IPS-18a (cell line): ENCODE measurements around the gene ST14.
"Not testable (repeated sequence)": the region's sequence is repeated elsewhere in the genome, so short reads cannot be mapped to it uniquely, and the experiment has no call there.

Experiments used
- H3K27ac ChIP-seq: one replicate; pipeline ENCODE4 v1.5.1; 2013; ENCODE audit warnings: low read length
- H3K27me3 ChIP-seq: one replicate; pipeline ENCODE4 v1.6.1; 2013; ENCODE audit warnings: mild to moderate bottlenecking, low read length; ENCODE audit not compliant: control insufficient read depth, insufficient read depth
- H3K36me3 ChIP-seq: one replicate; pipeline ENCODE4 v1.6.1; 2013; ENCODE audit warnings: low read depth, low read length; ENCODE audit not compliant: control insufficient read depth
- H3K4me1 ChIP-seq: one replicate; pipeline ENCODE4 v1.6.1; 2013; ENCODE audit warnings: low read depth, low read length; ENCODE audit not compliant: control insufficient read depth
- H3K4me3 ChIP-seq: one replicate; pipeline ENCODE4 v1.5.1; 2013; ENCODE audit warnings: low read length
- H3K9ac ChIP-seq: one replicate; pipeline ENCODE4 v1.6.1; 2013; ENCODE audit warnings: mild to moderate bottlenecking, low read length, moderate library complexity
- H3K9me3 ChIP-seq: one replicate; pipeline ENCODE4 v1.6.1; 2013; ENCODE audit warnings: low read depth, low read length; ENCODE audit not compliant: control insufficient read depth

Gene ST14

GRCh38 chr11:130247319-130247718 is 87.7 kb downstream of the ST14 start:
- Histone ChIP-seq H3K4me3 (no peak overlapping the region), H3K27ac (no peak overlapping the region), H3K9ac (no peak overlapping the region), H3K4me1 (peaks cover 12% of the 10 kb centered on the region), H3K36me3 (no peaks in the 10 kb centered on the region), H3K9me3 (no peaks in the 10 kb centered on the region), H3K27me3 (no peaks in the 10 kb centered on the region)

GRCh38 chr11:130249371-130249770 is 89.8 kb downstream of the ST14 start:
- Histone ChIP-seq H3K27ac (no peak overlapping the region), H3K9me3 (no peaks in the 10 kb centered on the region), H3K36me3 (no peaks in the 10 kb centered on the region), H3K27me3 (no peaks in the 10 kb centered on the region), H3K4me1 (peaks cover 12% of the 10 kb centered on the region), H3K9ac (no peak overlapping the region), H3K4me3 (no peak overlapping the region)

GRCh38 chr11:130249929-130250328 is 90.3 kb downstream of the ST14 start:
- H3K36me3 ChIP-seq, H3K27me3 ChIP-seq, H3K9ac ChIP-seq, H3K9me3 ChIP-seq, H3K4me3 ChIP-seq, H3K27ac ChIP-seq: not testable (repeated sequence)
- H3K4me1 ChIP-seq = peaks cover 12% of the 10 kb centered on the region

GRCh38 chr11:130251763-130252162 is 92.2 kb downstream of the ST14 start:
- not testable (repeated sequence) for H3K9me3 ChIP-seq, H3K4me3 ChIP-seq, H3K36me3 ChIP-seq, H3K9ac ChIP-seq, H3K27ac ChIP-seq, H3K27me3 ChIP-seq
- peaks cover 12% of the 10 kb centered on the region for H3K4me1 ChIP-seq
